DMS153 treated with DMSO at 0.1 percent for 48 hours (cell line): ENCODE results near the gene GGCX.

Experiments
- DNase-seq: peaks from one replicate; lab custom pipeline; 2025; ENCODE audit not compliant: unreplicated experiment; lab: John Stamatoyannopoulos, UW

Gene GGCX

DNA sequence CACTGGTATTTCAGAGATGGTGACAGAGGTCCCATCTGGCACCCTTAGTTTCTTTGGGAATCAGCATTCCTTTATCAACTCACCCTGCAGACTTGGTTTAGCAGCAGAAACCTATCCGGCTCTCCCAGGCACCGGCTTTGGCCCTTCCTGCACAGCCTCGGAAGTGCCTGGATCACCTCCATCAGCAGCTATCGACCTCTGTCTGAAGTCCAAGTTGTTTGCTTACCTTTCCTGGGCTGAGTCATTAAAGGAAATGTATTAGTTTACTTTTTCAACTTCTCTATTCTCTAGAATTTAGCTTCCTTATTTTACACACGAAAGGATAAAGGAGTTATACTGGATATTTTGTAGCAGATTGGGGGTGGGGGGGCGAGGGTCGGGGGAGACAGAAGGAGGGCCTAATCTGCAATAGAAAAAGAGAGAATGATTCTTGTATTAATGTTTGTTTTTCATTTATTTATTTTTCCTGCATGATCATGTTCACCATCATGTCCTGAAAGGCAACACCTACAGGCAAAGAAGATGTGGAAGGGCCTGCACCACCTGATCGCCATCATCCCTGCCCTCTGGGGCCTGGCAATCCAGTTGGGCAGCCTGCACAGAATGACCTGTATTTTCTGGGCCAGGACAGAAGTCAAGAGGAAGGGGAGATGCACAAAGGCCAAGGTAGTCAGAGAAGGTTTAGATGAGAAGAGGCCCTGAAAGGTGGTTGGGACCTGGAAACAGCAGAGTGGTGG is 44.5 kb downstream of the GGCX start:
- DNase-seq: no peak

DNA sequence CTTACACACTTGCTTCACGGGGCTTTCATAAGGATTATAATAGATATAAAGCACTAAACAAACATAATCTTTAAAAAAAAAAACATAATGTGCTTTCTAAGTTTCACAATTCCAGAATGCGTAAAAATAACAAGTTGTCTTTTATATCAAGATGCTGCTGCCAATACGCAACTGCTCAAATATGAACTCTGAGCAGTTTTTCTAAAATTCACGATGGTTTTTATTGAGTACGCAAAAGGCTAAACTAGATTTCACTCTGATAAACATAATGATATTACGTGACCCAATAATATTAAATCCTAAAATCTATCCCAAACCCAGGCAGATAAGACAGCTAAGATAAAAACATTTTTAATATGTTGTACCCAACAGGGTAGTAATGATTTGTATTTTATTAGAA is 47.0 kb downstream of the GGCX start:
- no peak for DNase-seq

DNA sequence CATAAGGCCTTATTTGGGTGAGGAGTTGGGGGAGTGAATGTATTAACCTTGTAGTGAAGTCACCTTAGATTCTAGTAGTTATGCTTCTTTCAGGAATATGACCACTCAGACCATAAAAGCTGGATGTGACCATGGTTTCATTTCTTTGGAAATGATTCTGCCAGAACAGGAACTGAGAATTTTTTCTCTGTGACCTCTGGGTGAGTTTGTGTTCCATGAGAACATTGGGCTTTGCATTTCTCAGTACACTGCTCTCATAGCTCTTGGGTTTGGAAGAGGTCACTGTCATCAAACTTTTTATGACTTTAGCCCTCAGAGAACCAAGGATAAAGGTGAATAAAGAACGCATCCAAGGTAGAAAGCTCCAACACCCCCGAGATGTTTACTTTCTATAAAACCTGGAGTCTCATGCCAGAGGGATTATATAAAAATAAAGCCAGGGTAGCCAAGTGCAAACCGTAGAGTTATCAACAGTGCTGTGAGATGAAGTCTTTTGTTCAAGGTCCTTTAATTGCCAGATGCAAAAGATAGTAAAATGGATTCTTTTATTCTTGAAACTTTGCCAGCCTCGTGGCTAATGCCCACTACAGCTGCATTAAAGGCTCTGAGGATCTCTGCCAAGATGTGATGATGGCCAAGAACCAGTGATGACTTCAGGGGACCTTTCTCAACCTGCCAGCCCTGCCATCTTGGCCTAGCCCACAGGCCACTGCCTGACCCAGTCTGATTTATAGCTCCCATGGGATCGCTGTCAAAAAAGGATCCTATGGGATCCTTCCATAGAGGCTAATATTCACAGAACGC is 50.1 kb downstream of the GGCX start:
- no peak for DNase-seq

DNA sequence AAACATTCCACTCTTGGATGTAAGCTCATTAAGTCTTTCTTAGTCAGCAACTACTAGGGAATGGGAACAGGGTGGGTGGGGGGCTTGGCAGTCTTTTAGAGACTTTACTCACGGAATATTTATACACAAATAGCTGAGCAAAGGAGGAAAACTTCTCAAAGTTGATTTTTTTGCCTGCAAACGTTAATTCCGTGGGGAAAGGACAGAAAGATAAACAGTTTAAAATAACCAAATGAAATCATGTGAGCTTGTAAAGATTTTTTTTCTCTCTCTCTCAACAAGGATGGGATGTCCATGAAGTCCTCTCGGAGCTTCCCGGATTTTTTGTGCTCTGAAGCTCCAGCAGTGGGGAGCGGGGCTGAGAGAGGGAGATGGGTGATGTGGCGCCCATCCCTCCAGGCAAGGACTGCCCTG is 54.5 kb downstream of the GGCX start:
- no peak for DNase-seq

DNA sequence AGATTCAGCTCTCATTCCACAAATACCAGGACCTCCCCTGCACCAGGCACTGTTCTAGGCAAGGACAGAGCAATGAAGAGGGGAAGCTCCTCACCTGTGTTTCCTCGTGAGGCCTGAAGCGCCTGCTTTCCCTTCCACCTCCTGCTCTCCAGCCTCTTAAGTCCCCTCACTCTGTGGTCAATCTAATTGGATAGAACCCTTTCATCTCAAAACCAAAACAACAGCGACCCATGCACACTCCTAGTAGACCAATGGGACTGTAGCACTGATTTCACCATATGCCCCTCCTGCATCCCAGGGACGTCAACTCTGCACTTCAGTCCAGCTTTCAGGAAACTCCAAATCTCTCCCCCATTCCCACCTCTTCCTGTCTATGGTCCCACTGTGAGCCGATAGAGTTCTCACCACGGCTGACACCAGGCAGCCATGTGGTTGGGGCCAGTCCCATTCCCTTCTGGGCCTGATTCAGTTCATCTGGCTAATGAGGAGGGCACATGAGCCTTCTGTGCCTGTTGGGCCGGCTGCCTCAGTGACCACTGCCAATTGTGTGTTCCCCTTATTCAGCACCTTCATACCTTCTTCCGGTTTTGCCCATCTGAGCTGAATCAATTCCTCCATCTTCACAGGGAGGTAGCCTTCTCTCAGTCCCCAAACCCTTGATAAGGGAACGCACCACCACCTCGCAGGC is 55.6 kb downstream of the GGCX start:
- DNase-seq: no peak

DNA sequence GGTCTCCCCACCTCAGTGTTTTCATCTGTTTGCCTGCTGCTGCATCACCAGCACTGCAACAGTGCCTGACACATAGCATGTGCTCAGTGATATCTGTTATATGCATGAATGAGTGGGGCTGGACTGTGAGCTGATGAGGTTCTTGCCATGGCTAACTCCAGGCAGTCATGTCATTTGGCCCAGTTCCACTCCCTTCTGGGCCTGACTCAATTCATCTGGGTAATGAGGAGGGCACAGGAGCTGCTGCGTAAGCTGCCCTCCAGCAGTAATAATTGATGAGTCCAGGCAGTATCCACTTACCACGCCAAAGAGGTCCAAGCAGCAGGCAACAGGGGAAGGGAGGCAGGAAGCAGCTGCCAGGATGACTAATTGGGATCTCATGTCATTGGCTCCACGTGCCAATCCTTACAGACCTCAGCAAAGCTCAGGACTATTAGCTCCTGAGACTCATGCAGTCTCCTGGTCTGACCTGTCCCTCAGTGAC is 56.5 kb downstream of the GGCX start:
- DNase-seq: no peak

DNA sequence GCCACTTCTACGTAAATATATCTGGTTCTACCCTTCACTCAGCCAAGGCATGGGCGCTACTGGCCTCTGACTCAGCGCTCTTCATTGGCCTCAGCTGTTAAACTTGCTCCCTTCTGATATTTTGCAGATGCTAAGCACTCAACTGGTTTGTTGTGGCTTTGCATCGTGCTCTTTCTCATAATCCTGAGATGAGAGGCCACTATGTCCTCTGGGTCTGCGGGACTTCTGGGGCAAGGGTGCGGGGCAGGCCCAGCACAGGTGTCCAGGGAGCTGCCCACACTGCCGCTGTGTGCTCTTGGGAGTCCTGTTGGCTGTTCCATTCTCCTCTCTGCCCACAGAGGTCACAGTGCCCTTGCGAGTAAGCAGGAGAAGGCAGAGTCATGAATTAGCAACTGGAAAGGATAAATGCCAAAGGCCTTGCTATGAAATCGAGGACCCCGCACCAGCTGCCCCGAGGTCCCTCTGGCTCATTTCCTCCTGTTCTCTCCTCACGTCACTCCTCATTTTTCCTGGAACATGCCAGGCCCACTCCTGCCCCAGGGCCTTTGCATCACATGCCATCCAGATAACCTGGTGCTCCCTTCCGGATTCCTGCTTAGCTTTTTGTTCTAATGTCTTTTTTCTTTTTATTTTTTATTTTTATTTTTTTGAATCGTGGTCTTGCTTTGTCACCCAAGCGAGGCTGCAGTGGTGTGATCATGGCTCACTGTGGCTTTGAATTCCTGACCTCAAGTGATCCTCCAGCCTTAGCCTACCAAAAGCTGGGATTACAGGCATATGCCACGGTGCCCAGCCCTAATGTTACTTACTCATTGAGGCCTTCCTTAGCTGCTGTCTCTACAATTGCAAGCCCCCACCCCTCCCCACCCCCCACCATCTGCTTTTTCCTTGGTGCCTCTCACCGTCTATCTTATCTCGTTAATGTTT is 57.2 kb downstream of the GGCX start:
- DNase-seq: no peak

DNA sequence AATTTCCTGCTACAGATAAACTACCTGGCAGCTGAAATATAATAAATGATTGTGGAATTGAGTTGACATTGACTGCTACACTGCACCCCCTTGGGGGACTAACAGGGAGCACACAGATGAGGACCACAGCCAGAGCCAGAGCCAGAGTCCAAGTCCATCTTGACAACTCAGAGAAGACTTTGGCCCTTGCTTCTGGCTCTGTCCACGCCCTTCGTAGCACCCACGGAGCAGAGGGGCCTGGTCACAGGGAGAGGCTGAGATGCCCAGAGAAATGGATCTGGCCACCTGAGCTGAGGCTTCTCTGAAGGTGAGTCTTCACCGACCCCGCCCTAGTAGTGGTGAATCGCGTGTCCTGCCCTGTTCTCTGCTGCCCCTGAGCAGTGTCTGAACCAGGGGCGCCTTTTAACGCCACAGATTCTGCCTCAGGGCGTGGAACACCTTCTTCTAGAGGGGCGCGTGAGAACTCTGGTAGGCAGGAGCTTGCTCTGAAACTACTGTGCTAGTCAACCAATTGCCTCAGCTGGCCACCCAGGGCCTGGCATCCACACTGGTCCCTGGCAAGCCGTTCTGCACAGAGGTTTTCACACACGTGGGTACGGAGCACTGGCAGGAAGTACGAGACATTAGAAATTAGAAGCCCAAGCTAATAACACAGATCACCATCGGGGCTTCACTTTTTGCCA is 58.0 kb downstream of the GGCX start:
- DNase-seq: no peak

DNA sequence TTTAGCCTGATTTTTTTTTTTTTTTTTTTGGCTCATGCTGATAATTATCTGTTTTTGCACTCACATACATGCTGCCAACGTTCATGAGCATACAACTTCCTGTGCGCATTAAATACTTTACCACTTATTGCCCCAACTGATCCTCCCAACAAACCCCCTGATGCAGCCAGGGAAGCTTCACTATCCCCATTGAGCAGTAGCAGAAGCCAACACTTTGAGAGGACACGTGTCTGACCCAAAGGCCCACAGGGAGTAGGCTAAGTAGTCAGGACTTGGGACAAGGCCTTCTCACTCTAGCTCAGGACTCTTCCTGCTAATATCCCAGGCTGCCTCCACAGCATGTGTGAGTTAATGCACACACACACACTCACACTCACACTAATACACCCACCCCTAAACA is 58.6 kb downstream of the GGCX start:
- no peak for DNase-seq

DNA sequence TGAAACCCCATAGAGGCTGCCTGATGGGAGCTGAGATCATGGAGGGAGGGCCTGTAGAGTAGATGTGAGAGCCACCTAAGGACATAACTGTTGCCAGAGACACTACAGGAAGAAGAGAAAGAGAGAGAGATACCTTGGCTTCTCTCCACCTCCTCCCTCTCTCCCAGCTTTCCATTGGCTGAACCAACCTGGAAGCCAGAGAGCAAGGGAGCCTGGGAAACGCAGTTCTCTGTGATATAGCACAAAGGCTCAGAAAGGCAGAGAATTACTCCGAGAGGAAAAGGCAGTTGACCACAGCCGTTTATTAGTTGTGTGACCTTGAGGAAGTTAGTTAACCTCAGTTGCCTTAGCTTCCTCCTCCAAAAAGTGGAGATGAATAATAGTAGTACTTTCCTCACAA is 60.0 kb downstream of the GGCX start:
- no peak for DNase-seq

DNA sequence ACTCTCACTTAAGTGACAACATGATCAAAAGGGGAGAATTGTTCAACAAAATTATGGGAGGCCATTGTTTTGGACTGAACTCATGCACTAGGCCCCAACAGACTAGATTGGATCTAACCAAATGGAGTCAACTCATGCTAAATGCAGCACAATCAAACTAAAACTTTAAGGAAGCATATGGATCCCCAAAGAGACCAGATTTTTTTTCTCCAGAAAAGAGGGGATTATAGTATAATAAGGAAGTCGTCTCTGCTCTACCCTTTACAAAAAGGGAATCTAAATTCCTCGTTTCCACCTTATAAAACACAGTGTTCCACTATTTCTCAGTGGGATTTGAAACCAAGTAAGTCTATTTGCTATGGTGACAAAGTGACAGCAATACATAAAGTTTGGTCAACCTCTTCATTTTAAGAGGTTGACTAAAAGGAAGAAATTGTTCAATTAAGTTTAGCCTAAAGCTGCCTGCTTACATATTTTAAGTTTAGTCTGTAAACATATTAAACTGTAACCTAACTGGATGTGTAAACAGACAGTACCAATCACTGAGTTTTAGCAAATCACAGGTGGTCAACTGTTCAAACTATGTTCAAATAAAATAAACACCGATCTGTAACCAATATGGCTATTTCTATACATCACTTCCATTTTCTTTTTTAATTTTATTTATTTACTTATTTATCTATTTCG is 63.2 kb downstream of the GGCX start:
- DNase-seq: no peak

DNA sequence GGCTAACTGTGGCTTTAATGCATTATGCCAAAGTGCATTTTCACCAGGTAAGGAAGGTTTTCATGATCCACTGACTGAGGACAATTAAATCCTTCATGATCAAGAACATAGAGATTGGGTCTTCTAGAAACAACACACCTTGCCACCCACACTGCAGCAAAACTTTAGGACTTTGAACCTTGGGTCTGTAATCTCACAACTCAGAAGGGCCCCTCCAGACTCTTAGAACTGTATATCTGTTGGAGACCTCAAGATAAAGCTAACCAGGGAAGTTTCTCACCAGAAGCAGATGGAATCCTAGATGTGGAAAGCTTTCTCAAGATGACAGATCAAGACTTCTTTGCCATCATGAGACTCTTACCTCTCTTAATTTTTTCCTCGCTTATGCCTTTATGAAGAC is 64.9 kb downstream of the GGCX start:
- DNase-seq: no peak
